ENCODE results near the gene CYP46A1.

The CYP46A1 gene

DNA sequence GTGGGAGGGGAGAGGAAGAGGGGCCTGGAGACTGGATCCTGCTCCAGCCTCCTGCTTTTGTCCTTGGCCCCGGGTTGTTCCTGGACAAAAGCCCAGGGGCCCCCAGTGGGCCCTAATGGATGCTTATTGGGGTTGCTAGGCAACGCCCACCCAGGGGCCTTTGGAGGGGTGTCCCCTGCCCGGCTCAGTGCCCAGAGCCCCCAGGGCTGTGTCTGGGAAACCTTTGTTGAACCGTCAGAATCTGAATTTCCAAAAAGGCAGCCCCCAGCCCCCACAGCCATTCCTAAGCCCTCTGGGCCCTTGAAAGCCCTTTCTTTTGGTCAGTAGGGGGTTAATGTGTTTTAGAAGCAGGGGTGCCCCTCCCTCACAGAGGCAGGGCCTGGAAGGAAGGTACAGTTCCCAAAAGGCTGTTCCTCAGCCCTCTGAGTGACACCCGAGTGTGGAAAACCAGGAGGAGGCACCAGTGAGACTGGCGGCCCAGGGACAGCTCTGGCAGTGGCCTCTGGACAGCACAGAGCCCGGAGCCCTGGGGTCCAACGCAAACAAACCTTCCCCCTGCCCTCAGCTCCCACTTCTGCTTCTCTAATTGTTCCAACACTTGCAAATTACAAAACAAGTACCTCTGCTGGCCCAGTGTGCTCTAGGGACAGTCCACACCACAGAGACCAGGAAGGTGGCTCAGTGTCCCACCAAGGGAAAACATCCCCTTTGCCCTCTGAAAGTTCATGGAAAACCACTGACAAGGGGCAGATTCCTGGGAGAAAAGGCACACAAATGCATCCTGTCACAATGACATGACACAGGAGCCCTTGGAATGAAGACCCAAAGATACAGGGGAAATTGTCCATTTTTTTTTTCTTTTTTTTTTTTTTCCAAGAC lies 19.8 kb upstream of the CYP46A1 start:
- no peak overlapping the region for H3K4me3 ChIP-seq (ENCODE audit: low read depth, low read length)
- TF ChIP-seq, protein P1, sequence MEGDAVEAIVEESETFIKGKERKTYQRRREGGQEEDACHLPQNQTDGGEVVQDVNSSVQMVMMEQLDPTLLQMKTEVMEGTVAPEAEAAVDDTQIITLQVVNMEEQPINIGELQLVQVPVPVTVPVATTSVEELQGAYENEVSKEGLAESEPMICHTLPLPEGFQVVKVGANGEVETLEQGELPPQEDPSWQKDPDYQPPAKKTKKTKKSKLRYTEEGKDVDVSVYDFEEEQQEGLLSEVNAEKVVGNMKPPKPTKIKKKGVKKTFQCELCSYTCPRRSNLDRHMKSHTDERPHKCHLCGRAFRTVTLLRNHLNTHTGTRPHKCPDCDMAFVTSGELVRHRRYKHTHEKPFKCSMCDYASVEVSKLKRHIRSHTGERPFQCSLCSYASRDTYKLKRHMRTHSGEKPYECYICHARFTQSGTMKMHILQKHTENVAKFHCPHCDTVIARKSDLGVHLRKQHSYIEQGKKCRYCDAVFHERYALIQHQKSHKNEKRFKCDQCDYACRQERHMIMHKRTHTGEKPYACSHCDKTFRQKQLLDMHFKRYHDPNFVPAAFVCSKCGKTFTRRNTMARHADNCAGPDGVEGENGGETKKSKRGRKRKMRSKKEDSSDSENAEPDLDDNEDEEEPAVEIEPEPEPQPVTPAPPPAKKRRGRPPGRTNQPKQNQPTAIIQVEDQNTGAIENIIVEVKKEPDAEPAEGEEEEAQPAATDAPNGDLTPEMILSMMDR (IDR thresholded peaks at IDR 0.05; ENCODE audit: low read depth, low read length) = no peak

DNA sequence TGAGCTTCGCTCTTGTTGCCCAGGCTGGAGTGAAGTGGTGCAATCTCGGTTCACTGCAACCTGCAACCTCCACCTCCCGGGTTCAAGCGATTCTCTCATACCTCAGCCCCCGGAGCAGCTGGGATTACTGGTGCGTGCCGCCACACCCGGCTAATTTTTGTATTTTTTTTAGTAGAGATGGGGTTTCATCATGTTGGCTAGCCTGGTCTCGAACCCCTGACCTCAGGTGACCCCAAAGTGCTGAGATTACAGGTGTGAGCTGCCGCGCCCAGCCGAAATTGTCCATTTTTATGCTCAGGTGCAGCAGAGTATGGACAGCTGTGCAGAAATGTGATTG lies 19.2 kb upstream of the CYP46A1 start:
- TF ChIP-seq, protein P1 (IDR thresholded peaks at IDR 0.05; ENCODE audit: low read depth, low read length) = no peak
- H3K4me3 ChIP-seq (ENCODE audit: low read depth, low read length) = no peak overlapping the region

DNA sequence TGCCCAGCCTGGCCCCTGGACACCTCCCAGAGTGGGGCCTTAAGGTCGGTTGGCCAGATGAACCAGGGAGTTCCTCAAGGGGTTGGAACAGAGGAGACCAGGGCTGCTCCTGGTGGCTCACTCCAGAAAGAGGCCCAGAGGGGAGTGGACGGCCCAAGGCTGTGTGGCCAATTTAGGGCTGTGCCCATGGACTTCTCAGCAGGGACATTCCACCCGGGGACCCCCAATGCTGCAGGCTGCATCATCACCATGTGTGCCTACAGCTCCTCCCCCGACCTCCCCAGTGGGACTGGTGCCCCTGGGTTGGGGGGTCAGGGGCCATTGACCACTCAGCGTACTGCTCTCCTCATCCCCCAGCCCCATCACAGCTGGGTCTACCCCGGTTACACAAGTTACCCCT lies 17.6 kb upstream of the CYP46A1 start:
- TF ChIP-seq, protein P1 (IDR thresholded peaks at IDR 0.05; ENCODE audit: low read depth, low read length) = no peak
- no peak overlapping the region for H3K4me3 ChIP-seq (ENCODE audit: low read depth, low read length)

DNA sequence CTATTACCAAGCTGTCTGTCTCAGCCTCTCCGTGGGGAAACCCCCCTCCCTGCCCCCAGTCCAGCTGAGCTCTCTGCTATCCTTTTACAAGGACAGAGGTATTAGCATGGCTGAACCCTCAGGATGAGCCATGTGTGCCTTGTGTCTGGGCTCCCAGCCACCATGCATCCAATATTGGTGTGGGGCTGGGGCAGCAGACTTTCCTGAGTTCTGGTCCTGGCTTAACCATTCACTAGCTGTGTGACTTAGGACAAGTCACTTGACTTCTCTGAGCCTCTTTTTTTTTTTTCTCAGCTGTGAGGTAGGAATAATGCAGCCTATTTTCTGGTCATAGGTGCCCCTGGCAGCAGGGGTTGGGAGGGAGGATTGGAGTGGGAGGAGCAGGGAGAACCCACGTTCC lies 17.1 kb upstream of the CYP46A1 start:
- no peak overlapping the region for H3K4me3 ChIP-seq (ENCODE audit: low read depth, low read length)
- TF ChIP-seq, protein P1 (IDR thresholded peaks at IDR 0.05; ENCODE audit: low read depth, low read length) = no peak

DNA sequence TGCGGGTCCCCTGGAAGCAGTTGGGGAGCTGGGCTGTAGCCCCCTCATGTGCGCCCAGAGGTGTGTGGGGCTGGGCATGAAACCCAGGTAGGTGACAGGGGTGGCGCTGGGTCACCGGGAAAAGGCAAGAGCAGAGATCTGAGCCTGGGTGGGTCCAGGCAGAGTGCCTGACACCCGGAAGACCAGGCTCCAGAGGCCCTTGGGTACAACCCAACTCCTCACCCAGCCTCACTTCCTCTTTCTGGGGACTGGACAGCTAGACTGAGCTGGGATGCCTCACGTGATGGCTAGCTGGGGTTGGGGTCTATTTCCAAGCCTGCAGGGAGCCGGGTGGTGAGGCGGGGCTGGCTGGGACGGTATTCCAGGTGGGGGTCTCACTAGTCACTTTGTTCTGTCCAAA lies 16.3 kb upstream of the CYP46A1 start:
- H3K4me3 ChIP-seq (ENCODE audit: low read depth, low read length) = no peak overlapping the region
- TF ChIP-seq, protein P1 (IDR thresholded peaks at IDR 0.05; ENCODE audit: low read depth, low read length) = no peak

DNA sequence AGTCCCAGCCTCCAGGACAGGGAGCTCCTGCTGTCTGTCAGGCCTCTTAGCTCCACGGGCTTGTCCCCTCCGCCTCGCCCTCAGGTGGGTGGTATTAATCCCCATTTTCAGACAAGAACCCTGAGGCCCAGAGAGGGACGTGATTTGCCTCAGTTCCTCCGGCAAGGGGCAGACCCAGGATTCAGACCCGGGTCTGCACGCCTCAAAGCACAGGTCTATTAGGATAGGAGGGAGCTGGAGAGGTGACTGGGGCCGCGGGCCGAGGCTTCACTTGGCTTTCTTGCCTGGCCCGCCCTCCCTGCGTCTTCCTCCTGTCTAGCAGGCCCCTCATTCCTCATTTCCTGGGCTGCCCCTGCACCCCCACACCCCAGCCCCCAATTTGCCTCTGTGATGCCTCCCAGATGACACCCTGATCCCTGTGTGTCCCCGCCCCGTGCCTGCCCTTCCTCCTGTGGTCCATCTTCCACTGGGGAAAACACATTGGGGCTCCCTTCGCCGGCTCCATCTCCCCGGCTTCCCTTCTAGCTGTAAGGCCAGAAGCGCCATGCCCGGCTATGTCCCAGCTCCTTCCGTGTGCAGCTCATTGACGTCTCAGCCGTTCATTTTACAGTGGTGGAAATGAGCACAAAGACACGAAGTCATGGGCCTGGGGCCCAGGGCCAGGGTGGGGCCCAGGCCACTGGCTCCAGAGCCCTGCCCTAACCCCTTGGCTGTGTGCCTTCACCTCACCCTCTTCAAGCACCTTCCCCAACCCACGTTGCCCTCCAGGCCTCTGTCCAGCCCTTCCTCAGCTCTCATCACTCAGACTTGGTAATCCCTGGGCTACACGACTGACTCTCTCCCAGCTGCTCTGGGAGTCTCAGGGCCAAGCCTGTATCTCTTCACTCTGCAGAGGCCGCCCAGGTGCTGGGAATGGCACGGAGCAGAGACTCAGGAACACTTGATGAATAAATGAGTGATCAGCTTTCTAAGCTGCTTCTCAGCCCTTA lies 15.5 kb upstream of the CYP46A1 start:
- TF ChIP-seq, protein P1 (IDR thresholded peaks at IDR 0.05; ENCODE audit: low read depth, low read length) = no peak
- no peak overlapping the region for H3K4me3 ChIP-seq (ENCODE audit: low read depth, low read length)

All from WI38 (cell line).